HG02973 (cell line): ENCODE data around the gene LRRC70.

Experiments used
- ATAC-seq: cut with Tn5 transposase; IDR thresholded peaks from one replicate; pipeline ENCODE4 v1.9.1; 2021; ENCODE audit warnings: moderate library complexity; ENCODE audit not compliant: unreplicated experiment

LRRC70 gene

DNA sequence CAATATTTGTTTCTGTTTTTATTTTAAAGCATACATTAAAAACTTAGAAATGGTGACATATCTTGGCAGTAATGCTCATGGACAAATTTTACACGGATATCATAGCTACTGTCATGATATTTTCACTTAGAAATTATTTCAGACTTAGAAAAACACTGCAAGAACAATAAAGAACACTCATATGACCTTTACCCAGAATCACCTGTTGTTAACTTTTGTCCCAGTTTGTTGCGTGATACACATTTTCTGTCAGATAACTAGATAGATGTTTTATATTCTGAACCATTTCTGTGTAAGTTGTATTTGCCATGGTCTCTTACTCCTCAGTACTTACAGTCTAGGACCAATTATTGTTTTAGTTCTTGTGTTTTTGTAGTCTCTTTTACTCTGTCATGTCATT is 3.6 kb upstream of the LRRC70 start:
- ATAC-seq, result no peak

DNA sequence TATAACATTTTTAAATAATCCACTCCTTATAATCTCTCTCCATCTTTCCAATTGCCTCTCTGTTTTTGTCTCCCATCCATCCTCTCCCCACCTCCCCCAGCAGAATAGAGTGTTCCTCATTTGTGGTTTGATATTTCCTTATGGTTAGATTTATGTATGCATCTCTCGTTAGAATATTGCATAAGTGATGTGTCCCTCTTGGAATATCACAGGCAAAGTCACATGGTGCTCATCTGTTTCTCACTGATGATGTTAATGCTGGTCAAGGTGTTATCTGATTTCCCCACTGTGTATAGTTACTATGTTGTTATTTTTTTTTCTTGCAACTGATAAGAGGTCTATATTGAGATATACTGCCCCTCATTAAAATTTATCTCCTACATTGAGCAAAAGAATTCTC is 3.1 kb upstream of the LRRC70 start:
- no peak for ATAC-seq

DNA sequence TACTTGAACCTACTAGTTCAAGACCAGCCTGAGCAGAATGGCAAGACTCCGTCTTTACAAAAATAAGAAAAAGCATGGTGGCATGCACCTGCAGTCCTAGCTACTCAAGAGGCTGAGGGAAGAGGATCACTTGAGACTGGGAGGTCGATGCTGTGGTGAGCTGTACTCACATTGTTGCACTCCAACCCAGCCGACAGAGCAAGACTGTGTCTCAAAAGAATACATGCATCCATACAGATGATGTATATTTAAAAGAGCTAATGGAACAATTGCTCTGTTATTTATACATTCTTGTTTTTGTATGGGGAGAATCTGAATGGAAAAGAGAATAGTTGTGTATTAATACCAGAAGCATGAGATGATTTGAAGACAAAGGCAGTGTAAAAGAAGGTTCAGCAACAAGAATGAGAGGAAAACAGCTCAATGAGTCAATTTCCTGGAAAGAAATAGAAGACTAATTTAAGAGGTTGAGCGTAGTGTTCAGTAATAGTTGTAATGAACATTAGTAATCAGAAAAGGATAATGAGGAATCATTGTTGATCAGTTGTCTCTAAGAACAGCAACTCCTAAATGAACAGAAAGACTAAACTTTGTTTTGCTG is 1.9 kb upstream of the LRRC70 start:
- ATAC-seq, result no peak

DNA sequence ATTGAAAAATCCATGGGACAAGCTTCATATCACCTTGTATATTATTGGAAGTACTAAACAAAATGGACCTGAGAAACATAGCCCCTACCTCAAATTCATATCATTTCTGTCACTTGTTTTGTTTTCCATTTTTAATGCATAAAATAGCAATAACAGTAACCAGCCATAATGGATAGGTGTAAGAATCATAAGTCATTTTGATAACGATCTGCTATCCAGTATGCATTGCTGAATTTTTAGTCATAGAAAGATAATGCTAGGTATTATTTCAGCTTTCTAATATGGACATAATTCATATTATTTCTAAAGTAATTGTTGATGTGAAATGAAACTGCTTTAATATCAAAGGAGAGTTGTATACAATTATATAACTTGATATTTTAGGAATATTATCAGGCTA is 1.1 kb upstream of the LRRC70 start:
- ATAC-seq, result no peak

DNA sequence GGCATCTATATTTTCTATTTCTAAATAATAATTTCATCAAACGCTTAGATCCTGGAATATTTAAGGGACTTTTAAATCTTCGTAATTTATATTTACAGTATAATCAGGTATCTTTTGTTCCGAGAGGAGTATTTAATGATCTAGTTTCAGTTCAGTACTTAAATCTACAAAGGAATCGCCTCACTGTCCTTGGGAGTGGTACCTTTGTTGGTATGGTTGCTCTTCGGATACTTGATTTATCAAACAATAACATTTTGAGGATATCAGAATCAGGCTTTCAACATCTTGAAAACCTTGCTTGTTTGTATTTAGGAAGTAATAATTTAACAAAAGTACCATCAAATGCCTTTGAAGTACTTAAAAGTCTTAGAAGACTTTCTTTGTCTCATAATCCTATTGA is 1.1 kb downstream of the LRRC70 start:
- ATAC-seq, result no peak

DNA sequence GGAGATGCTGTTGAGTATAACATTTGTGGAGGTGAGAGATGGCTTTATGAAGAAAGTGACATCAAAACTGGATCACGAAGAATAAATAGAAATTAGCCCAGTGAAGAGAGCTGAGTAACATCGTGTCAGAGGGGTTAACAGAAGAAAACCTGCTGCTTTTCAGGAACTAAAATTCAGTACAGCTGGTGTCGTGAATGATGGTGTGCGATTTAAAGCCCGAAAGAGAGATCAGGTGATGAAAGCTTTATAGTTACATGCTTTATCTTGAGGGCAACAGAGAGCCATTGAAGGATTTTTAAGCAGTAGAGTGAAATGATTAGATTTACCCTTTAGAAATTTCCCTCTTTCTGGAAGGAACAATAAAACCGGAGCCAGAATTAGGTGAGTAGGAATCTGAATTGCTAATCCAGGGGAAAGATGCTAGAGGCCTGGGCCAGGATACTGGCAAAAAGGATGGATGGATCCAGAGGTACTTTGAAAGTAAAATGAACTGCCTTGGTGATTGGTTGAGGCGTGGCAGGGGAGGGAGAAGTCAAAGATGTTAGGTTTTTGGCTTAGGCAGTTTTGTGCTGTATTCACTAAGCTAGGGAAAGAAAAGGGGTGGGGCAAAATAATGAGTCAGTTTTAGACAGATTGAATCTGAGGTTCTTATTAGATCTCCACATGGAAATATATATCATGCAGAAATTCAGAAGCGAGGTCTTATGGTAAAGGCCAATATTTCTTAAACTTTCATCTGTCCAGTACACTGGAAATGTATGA is 3.4 kb downstream of the LRRC70 start:
- ATAC-seq, result no peak

DNA sequence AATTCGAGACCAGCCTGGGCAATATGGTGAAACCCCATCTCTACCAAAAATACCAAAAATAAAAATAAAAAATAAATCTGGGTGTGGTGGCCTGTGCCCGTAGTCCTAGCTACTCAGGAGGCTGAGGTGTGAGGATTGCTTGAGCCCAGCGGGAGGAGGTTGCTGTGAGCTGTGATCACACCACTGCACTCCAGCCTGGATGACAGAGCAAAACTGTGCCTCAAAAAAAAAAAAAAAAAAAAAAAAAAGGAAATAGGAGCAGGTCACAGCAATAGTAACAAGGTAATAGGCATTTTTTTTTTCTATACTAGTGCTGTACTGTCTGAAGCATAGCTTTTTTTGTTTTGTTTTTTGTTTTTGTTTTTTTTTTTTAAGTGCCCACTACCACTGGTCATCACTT is 5.8 kb downstream of the LRRC70 start:
- ATAC-seq, result no peak

DNA sequence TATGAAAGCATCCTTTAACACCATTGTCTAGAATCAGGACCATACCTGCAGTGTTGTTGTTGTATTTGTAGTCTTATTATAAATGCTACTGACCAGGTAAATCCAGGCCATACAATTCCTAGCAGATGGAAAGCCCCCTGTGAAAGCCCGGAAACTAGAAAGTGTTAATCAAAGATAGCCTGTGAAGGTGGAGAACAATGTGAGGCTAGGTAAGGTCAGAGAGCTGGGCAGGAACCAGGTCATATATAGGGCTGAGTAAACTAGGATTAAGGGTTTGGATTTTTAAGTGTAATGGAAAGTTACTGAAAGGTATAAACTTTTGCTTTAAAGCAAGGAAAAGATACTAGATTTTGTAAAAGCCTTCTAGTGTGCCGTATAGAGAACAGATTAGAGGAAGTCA is 6.7 kb downstream of the LRRC70 start:
- ATAC-seq, result no peak

DNA sequence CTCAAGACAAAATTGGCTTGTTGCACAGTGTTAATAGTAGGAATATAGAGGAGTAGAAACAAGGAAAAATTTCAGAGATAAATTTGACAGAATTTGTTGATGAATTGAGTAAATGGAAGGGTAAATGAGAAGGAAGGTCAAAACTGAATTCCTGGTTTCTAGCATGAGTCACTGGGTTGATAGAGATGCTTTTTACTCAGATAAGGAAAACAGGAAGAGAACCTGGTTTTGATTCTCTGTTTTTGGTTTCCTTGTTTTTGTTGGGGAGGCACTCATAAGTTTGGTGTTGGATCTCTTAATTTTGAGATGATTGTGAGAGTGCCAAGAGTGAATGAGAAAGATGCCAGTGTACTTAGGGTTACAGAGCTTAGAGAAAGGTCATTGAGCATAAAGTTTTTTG is 7.1 kb downstream of the LRRC70 start:
- no peak for ATAC-seq

DNA sequence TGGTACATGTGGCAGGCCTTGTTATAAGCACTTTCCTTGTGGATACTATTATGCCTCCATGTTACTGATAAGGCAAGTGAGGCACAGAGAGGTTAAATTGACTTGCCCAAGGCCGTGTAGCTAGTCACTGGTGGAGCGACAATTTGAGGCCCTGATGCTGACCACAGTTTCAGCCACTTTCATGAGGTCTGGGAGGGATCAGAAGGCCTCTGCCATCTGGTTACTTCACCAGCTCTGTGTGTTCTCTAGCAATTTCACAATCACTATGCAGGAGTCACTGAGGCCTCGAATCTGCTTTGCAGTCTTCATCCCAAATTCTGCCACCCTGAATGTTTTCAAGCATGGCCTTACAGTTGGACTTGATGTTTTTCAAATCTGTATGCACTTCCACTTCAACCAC is 9.1 kb downstream of the LRRC70 start:
- ATAC-seq, result no peak

DNA sequence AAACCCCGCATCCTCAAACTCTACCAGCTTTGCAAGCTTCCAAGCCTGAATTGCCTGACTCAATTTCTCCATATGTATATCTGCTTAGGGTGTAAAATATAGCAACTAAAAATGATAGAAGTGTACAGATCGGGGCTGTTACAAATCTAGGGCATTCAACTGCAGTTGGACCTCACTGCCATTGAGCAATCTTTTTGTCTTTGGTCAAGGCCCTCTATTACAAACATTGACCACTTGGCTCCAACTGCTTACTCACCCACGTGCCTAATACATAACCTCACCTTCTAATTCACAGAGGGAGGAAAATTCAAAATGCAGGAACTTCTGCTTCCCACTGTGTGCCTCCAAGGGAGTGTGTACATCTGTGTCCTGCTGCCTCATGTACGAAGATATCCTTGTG is 10.0 kb downstream of the LRRC70 start:
- ATAC-seq, result no peak

DNA sequence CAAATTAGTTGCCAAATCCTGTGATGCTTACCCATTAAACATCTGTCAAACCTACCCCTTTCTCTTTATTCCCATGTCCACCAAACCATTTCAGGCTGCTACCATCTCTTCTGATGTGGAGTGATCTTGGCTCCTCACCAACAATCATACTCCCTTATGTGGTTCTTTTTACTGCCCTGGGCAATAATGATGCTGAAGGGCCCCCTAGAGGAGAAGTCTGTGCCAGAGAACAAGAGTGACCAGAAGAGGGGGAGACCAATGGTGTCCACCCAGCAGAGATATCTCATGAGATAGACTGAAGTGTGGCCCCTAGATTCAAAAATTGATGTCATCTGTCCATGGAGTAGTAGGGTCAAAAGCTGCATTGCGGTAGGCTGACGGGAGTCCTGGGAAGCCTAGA is 10.9 kb downstream of the LRRC70 start:
- ATAC-seq, result no peak

DNA sequence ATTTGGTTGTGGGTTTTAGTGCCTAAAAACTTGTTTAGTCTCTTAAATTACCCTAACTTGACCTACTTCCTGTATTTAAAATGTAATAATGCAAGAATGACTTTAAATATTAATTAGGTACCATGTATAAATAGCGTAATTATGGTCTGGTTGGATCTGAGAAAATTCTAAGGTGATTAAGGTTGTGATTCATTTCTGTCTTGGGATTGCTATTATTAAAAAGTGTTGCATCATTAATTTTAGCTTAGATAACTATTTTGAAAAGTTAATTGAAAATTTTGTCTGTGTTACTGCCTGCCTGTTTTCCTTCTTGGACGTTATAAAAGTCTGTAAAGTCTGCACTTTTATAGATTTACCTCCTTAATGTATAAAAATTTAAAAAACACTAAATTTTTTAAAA is 11.8 kb downstream of the LRRC70 start:
- no peak for ATAC-seq

DNA sequence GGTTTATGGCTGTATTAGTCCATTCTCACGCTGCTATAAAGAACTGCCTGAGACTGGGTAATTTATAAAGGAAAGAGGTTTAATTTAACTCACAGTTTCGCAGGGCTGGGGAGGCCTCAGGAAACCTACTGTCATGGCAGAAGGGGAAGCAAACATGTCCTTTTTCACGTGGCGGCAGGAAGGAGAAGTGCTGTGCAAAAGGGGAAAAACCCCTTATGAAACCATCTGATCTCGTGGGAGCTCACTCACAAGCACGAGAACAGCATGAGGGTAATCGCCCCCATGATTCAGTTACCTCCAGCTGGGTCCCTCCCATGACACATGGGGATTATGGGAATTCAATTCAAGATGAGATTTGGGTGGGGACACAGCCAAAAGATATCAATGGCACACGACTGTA is 13.9 kb downstream of the LRRC70 start:
- ATAC-seq, result no peak

DNA sequence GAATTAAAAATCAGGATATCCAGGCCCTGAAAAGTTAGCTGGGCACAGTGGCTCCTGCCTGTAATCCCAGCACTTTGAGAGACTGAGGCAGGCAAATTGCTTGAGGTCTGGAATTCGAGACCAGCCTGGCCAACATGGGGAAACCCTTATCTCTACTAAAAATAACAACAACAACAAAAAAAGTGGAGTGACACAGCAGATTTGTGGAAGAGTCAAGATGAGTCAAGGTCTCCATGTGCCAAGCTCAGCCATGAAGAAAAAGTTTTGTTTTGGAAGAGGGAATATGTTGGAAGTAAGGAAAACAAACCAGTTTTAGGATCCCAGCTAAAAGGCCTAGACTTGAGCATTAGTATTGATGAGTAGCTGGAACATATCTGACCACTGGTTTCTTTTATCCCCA is 14.7 kb downstream of the LRRC70 start:
- ATAC-seq, result no peak

DNA sequence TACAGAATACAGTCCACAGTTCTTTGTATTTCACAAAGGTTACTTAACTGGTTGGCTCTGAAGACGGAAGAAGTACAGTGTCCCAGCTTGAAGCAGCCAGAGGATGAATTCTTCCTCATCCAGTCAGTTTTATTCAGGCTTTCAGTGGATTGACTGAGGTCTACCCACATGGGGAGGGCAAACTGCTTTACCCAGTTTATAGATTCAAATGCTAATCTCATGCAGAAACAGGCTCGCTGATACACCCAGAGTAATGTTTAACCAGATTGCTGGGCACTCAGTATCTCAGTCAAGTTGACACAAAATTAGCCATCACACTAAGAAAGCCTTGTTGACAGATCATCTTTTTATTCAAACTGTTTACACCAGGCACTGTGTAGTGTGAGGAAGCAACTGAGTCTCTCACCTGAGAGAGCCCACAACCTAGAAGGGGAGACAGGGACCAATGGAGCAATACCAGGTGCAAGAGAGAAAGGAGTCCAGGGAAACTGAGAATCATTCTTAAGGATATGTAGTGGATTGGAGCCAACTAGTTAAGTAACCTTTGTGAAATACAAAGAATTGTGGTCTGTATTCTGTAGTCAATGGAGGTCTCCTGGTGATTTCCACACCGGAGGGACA is 15.9 kb downstream of the LRRC70 start:
- ATAC-seq, result no peak

DNA sequence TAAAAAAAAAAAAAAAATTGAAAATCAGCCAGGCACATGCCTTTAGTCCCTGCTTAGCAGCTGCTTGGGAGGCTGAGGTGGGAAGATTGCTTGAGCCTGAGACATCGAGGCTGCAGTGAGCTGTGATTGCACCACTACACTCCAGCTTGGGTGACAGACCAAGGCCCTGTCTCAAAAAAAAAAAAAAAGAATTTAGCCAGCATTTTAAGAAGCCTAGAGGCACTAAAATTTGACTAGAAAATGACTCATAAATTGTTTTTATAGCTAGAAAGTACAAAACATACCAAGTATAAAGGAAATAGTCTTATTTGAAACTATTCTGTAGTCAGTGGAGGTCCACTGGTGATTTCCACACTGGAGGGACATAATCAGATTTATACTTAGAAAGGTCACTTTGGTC is 17.5 kb downstream of the LRRC70 start:
- ATAC-seq, result no peak

DNA sequence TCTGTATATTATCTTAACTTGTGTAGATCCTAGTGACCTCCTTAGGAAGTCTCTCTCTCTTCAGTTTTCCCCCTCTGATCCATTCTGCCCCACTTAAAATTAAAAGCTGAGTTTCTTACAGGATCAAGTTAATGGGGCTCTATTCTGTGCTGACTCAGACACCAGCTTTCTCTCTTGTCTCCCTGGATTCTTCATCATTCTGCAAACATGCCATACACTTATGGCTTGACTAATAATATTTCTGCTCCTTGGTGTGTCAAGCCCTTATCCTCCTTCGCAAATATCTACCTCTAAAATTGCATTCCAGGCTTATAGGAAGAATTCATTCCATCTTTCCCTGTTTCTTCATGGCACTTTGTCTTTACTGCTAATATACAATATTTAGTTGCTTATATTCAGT is 18.1 kb downstream of the LRRC70 start:
- no peak for ATAC-seq

DNA sequence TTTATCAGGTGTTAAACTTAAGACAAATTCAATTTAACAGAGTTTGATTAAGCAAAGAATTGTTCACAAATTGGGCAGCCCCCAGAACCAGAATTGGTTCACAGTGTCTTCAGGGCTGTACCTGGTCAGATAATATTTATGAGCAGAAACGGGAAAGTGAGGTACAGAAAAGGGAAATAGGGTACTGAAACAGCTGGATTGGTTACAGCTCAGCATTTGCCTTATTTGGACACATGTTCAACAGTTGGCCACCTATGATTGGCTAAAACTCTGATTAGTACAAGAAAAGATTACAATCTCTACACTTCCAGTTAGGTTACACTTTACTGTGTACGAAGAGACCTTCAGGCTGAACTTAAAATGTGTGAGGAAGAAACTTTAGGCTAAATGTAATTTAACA is 18.7 kb downstream of the LRRC70 start:
- no peak for ATAC-seq

DNA sequence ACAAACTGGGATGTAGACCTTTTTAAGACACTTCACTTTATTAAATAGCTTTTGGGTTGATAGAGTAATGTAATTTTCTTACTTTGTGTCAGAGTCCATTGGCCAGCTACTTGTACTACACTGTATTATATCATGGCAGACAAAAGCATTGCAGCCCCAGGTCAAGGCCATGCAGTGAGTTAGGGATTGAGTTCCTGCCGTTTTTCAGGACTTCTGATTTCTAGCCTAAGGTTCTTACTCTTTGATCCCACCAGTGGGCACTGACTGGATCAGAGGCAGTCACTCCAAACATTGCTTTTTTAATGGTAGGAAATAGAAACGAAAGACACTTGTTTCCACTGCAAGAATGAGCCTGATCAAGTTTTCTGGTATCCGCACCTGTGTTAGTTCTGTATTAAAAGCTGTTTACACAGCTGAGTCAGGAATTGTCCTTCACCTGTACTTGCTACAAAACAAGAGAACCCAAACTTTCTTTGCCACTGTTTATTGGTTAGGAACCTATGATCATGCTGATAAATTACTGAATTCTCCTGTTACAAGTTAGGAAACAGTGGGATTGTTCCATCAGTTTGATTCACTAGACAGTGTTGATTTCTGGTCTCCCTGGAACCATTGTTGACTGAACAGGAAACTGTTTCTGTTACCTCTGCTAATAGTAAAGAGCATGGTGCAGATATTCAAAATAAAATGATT is 22.1 kb downstream of the LRRC70 start:
- ATAC-seq, result no peak

DNA sequence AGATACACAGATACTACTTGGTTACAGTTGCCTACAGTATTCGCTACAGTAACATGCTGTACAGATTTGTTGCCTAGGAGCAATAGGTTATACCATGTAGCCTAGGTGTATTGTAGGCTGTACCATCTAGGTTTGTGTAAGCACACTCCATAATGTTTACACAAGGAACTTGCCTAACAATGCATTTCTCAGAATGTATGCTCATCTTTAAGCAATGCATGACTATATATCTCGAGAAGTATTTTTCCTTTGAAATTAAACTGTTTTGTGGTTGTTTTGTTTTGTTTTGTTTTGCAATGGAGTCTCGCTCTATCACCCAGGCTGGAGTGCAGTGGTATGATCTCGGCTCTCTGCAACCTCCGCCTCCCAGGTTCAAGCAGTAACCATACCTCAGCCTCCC is 25.3 kb downstream of the LRRC70 start:
- ATAC-seq, result no peak

DNA sequence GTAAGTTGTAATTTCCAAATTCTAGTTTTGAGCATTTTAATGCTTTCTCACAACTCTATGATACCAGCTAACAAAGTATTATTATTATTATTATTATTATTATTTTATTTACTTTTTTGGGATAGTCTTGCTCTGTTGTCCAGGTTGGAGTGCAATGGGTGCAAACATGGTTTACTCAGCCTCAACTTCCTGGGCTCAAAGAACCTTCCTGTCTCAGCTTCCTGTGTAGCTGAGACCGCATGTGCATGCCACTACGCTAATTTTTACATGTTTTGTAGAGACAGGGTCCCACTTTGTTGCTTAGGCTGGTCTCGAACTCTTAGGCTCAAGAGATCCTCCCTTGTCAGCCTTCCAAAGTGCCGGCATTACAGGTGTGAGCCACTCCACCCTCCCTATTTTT is 27.0 kb downstream of the LRRC70 start:
- ATAC-seq, result no peak
